GM12891 (cell line): ENCODE results near the gene MUC5AC.

Source experiments
- PAX5 ChIP-seq: IDR thresholded peaks from 2 replicates; pipeline ENCODE4 v1.6.1; 2011; ENCODE audit warnings: low read length, moderate library complexity, mild to moderate bottlenecking; ENCODE audit not compliant: insufficient read depth, severe bottlenecking
- POLR2A ChIP-seq: IDR thresholded peaks from 2 replicates; pipeline ENCODE4 v1.6.1; 2011; ENCODE audit warnings: low read depth, low read length, control low read depth
- POLR2AphosphoS5 ChIP-seq: IDR thresholded peaks from 2 replicates; pipeline ENCODE4 v1.6.1; 2011; ENCODE audit warnings: low read depth, low read length, control low read depth
- POU2F2 ChIP-seq: IDR thresholded peaks from 2 replicates; pipeline ENCODE4 v1.6.1; 2011; ENCODE audit warnings: low read depth, mild to moderate bottlenecking, control low read depth, low read length, moderate library complexity
- SPI1 ChIP-seq: IDR thresholded peaks from 2 replicates; pipeline ENCODE4 v1.6.1; 2011; ENCODE audit warnings: low read depth, low read length, control low read depth
- TAF1 ChIP-seq: IDR thresholded peaks from 2 replicates; pipeline ENCODE4 v1.6.1; 2011; ENCODE audit warnings: low read depth, low read length, control low read depth

DNA sequence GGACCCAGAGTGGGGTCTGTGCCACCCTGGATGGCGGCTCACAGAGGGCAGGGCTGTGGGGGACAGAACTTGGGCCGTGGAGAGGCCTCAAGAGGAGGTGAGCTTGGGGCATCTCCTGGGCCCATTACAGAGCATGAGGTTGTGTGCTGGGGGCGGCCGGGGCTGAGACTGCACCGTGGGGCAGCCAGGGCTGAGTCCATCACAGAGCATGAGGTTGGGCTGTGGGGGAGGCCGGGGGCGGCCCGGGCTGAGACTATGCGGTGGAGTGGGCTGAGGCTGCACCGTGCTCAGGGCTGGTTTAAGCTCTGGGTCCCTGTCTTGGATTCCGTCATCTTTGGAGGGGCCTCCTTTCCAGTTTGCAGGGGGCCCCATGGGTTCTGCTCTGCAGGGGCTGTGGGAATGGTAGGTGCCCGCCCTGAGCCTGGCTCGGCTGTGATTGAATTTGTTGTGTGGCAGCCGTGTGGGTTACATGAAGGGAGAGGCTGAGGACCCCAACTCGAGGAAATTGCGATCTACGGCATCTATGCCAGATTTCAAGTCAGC, 38.1 kb upstream of the MUC5AC start:
- TF ChIP-seq POLR2A, result no peak
- no peak for TF ChIP-seq TAF1
- TF ChIP-seq POLR2AphosphoS5, result no peak
- TF ChIP-seq POU2F2, result no peak
- no peak for TF ChIP-seq SPI1
- no peak for TF ChIP-seq PAX5
